Heart left ventricle (tissue), 16 donors: ENCODE measurements around the gene ENPP3. TPM values are rescaled to one million over a fixed set of nuclear protein-coding genes. Genes with fewer than 3 reads are reported as not detected.

Experiments used
- ATAC-seq, 4 donors: fragments of 200-7000 bp; cut with Tn5 transposase; one replicate each; pipeline ENCODE4 v1.9.1; 2020 to 2022; ENCODE audit warnings: moderate library complexity in 4 of 4, mild to moderate bottlenecking in 3 of 4, moderate number of reproducible peaks in 1 of 4
- DNase-seq, 5 donors: peaks; one replicate each; pipeline ENCODE4 v3.0.0-alpha.2; 2020
- H3K27ac ChIP-seq, 12 donors: fragments of 200-600 bp; sonication (generic) in 4 of 12; one replicate each; pipeline versions ENCODE4 v1.5.0 to v1.8.0; 2016 to 2022; ENCODE audit warnings: mild to moderate bottlenecking in 2 of 12
- H3K27me3 ChIP-seq, 9 donors: fragments of 200-600 bp; sonication (generic) in 2 of 9; one replicate each; pipeline versions ENCODE4 v1.5.1 to v1.8.0; 2016 to 2022; ENCODE audit warnings: mild to moderate bottlenecking in 3 of 9
- H3K36me3 ChIP-seq, 9 donors: fragments of 200-600 bp; sonication (generic) in 2 of 9; one replicate each; pipeline versions ENCODE4 v1.5.0 to v1.8.0; 2018 to 2022; ENCODE audit warnings: mild to moderate bottlenecking in 2 of 9
- H3K4me1 ChIP-seq, 12 donors: fragments of 200-600 bp; sonication (generic) in 4 of 12; one replicate each; pipeline versions ENCODE4 v1.5.0 to v1.8.0; 2016 to 2022; ENCODE audit warnings: mild to moderate bottlenecking in 3 of 12
- H3K4me3 ChIP-seq, 12 donors: fragments of 200-600 bp; sonication (generic) in 4 of 12; one replicate each; pipeline versions ENCODE4 v1.5.0 to v1.8.0; 2017 to 2022; ENCODE audit warnings: mild to moderate bottlenecking in 9 of 12, moderate library complexity in 4 of 12
- H3K9me3 ChIP-seq, 12 donors: fragments of 200-600 bp; sonication (generic) in 4 of 12; one replicate each; pipeline versions ENCODE4 v1.5.0 to v1.8.0; 2016 to 2022; ENCODE audit warnings: mild to moderate bottlenecking in 1 of 12
- CTCF ChIP-seq, 12 donors: fragments of 200-600 bp; sonication (generic) in 4 of 12; IDR thresholded peaks; one replicate each; pipeline versions ENCODE4 v1.5.0 to v1.8.0; 2018 to 2022; ENCODE audit warnings: antibody characterized with exemption in 12 of 12, mild to moderate bottlenecking in 5 of 12
- POLR2A ChIP-seq, 2 donors: fragments of 450-650 bp; IDR thresholded peaks; one replicate each; pipeline ENCODE4 v1.6.1; 2017; ENCODE audit warnings: antibody characterized with exemption in 2 of 2, mild to moderate bottlenecking in 2 of 2, moderate library complexity in 2 of 2
- WGBS, 4 donors: extraction: QIAGEN DNeasy Blood & Tissue Kit in 2 of 4; methylation state at CpG; one replicate each; pipeline versions ENCODE4 v1.1.5 to v1.1.7; 2013 to 2018; 5-methylcytosine and 5-hydroxymethylcytosine counted together
- intact Hi-C, 10 donors: fragments of 100-400 bp; cut with DNase I; formaldehyde crosslinking; loops; one replicate each; pipeline versions ENCODE4 v1.11.1 to v1.14.2; 2022
- long read RNA-seq, 3 donors: library from polyadenylated mRNA; unstranded; transcript quantifications; one replicate each; pipeline ENCODE4 v2.0.0, GENCODE V29; 2020 to 2021
- polyA plus RNA-seq, 2 donors: library from polyadenylated mRNA; stranded (reverse); fragments of 200-250 nt; gene quantifications; one replicate each; pipeline ENCODE4 v1.2.3, GENCODE V29; 2013
- total RNA-seq, 9 donors: library from RNA; depleted of rRNA in 2 of 9; stranded (reverse); fragments of >200 nt in 2 of 9; fragmentation: NEBNext Ultra II Directional in 3 of 9; extraction: Animal tissue kit (Norgen Biotek cat#: 25700) in 3 of 9; gene quantifications; one replicate each; pipeline versions ENCODE4 v1.1.0 to v1.2.4, GENCODE V29; 2016 to 2023
- donor health status: ischemic (EF 13 %, LVEDD 7.1; RV severe dilation, severe dysfunction).
- donor health status: healthy with polysubstance abuse.
- donor health status: DM: no; HTN: yes; CAD: no.
- donor health status: DM: no; HTN: no; CAD: no.
- donor health status: ischemic (EF 25% LVEDD 6.9; RV normal size, moderate dysfunction).
- donor health status: ischemic (EF 25% LVEDD 5.7; RV mildly dilated, moderate dysfunction).
- donor health status: healthy.
- donor health status: DM: yes; HTN: yes; CAD: no.
- donor health status: ischemic (EF 35%, LVEDD 5.7; RV mildly dilated, moderate dysfunction).
- donor health status: nonischemic (EF 11% LVEDD 7.7; RV severe dilation, severe dysfunction).
- donor health status: DM: yes; HTN: yes; CAD: no.
- donor health status: PGD.
- donor health status: ischemic (EF 29% LVEDD 5.4; RV normal size, mild dysfunction).
- donor health status: nonischemic (EF 23%, LVEDD 6.1; RV moderate dilation, normal function).

Gene ENPP3
- total RNA-seq: under 1 TPM in 7 of 9 donors, not detected in 2; 0.16 to 0.72 (median 0.44) TPM
- under 1 TPM; 0.07 to 0.27 TPM for polyA plus RNA-seq
- long read RNA-seq, donor 1: 0 reads
- long read RNA-seq, donor 2: 0 reads
- long read RNA-seq, donor 3: 0 reads

GRCh38 chr6:131636880-131637792, at the start of gene ENPP3:
ENPP3 (plus strand) TSS chr6:131637302; CDS start chr6:131637385, 83 bp downstream.
- ATAC-seq: no peak
- Histone ChIP-seq H3K36me3 (no peaks in the 10 kb centered on the region), H3K27me3 (no peaks in the 10 kb centered on the region), H3K27ac (no peak within 1 kb of the TSS), H3K4me1 (no peaks in the 10 kb centered on the region), H3K4me3 (no peak within 1 kb of the TSS), H3K9me3 (no peaks in the 10 kb centered on the region)
- DNase-seq: no peak
- WGBS, 4 donors: 80 to 86% (median 84%) methylated on average over 10 of the region's 10 CpGs
- TF ChIP-seq CTCF (IDR thresholded peaks at IDR 0.05): no peak
- no peak for TF ChIP-seq POLR2A (IDR thresholded peaks at IDR 0.05)
- intact Hi-C loops: no loop called here

GRCh38 chr6:131587909-131588308, 49.2 kb upstream of the ENPP3 start:
- Histone ChIP-seq H3K4me3 (no peak overlapping the region), H3K4me1 (no peaks in the 10 kb centered on the region), H3K36me3 (peaks cover 0 to 99% (median 93%) of the 10 kb centered on the region in 9 donors), H3K9me3 (no peaks in the 10 kb centered on the region), H3K27me3 (no peaks in the 10 kb centered on the region), H3K27ac (no peak overlapping the region)
- TF ChIP-seq CTCF (IDR thresholded peaks at IDR 0.05): no peak
- no peak for TF ChIP-seq POLR2A (IDR thresholded peaks at IDR 0.05)
- ATAC-seq (no peak), DNase-seq (no peak)
- 94 to 98% (median 97%) methylated on average over 4 of the region's 4 CpGs for WGBS, 4 donors
- intact Hi-C loops: no loop called here

- intact Hi-C loops: no loop called here
- ATAC-seq (no peak), DNase-seq (no peak)
- TF ChIP-seq CTCF (IDR thresholded peaks at IDR 0.05): no peak
- H3K36me3 ChIP-seq: peaks cover 0 to 99% (median 93%) of the 10 kb centered on the region in 9 donors
- WGBS, 4 donors: 80 to 86% (median 84%) methylated on average over 2 of the region's 2 CpGs
- H3K27me3 ChIP-seq: no peaks in the 10 kb centered on the region
- H3K4me3 ChIP-seq: no peak overlapping the region
- no peaks in the 10 kb centered on the region for H3K4me1 ChIP-seq
- H3K9me3 ChIP-seq: no peaks in the 10 kb centered on the region
- H3K27ac ChIP-seq: no peak overlapping the region
Measured at GRCh38 chr6:131588643-131589042, 48.5 kb upstream of the ENPP3 start.

- Histone ChIP-seq H3K9me3 (no peaks in the 10 kb centered on the region), H3K4me1 (no peaks in the 10 kb centered on the region), H3K4me3 (no peak overlapping the region), H3K27me3 (no peaks in the 10 kb centered on the region), H3K36me3 (peaks cover 0 to 100% (median 100%) of the 10 kb centered on the region in 9 donors), H3K27ac (no peak overlapping the region)
- WGBS, 4 donors: 85 to 97% (median 94%) methylated on average over 2 of the region's 2 CpGs
- TF ChIP-seq CTCF (IDR thresholded peaks at IDR 0.05) (no peak), POLR2A (IDR thresholded peaks at IDR 0.05) (no peak)
- no peak for DNase-seq
- intact Hi-C loops: no loop called here
- ATAC-seq: no peak
Measured at GRCh38 chr6:131592935-131593334, 44.2 kb upstream of the ENPP3 start.
